Calu3 (cell line): ENCODE measurements around the gene GTF2F2. TPM values are rescaled to one million over a fixed set of nuclear protein-coding genes. Genes with fewer than 3 reads are reported as not detected.
A peak's percentile ranks its signal among the peaks of the same experiment; 100 is the strongest.

Source experiments
- BruUV-seq: library from RNA; stranded (reverse); fragments of 400-500 nt; replicated peaks from 2 replicates; lab custom pipeline; 2021; lab: Mats Ljungman, UMichigan
- CTCF ChIA-PET: fragments of 300-600 bp; sonication (Branson Sonifier 250); formaldehyde crosslinking; loops from one replicate; lab custom pipeline; 2022; ENCODE audit warnings: antibody characterized with exemption; lab: Charles Lee
- DNase-seq: peaks from one replicate; pipeline ENCODE4 v3.0.0; 2022
- H3K27ac Mint-ChIP-seq: one replicate; pipeline ENCODE4 v1.8.0; 2022; ENCODE audit warnings: mixed read lengths; ENCODE audit not compliant: unreplicated experiment
- H3K27me3 Mint-ChIP-seq: one replicate; pipeline ENCODE4 v1.8.0; 2022; ENCODE audit warnings: mixed read lengths; ENCODE audit not compliant: unreplicated experiment
- H3K36me3 Mint-ChIP-seq: one replicate; pipeline ENCODE4 v1.8.0; 2022; ENCODE audit warnings: mild to moderate bottlenecking, moderate library complexity, mixed read lengths; ENCODE audit not compliant: insufficient read depth, unreplicated experiment
- H3K4me1 Mint-ChIP-seq: one replicate; pipeline ENCODE4 v1.8.0; 2022; ENCODE audit warnings: mild to moderate bottlenecking, low read depth, mixed read lengths; ENCODE audit not compliant: unreplicated experiment
- H3K4me3 Mint-ChIP-seq: one replicate; pipeline ENCODE4 v1.8.0; 2022; ENCODE audit warnings: mild to moderate bottlenecking, low read depth, moderate library complexity, mixed read lengths; ENCODE audit not compliant: unreplicated experiment
- H3K9me3 Mint-ChIP-seq: one replicate; pipeline ENCODE4 v1.8.0; 2022; ENCODE audit warnings: low read depth, mixed read lengths; ENCODE audit not compliant: unreplicated experiment
- CTCF ChIP-seq: fragments of 200-600 bp; IDR thresholded peaks from one replicate; pipeline ENCODE4 v1.8.0; 2022; ENCODE audit warnings: antibody characterized with exemption; ENCODE audit not compliant: unreplicated experiment
- intact Hi-C: fragments of 100-400 bp; cut with micrococcal nuclease; formaldehyde crosslinking; loops from one replicate; pipeline ENCODE4 v1.10.0; 2022; ENCODE audit not compliant: unreplicated experiment
- total RNA-seq: library from RNA; stranded (reverse); gene quantifications from 2 replicates; pipeline ENCODE4 v1.2.3, GENCODE V29; 2022

Gene GTF2F2
- total RNA-seq, 1 experiment from 2014 or later: 23.9 TPM

- CTCF ChIA-PET: interaction anchor here (0.7 kb wide), 1 partner anchor 21 kb away, joined by 6 read pairs; no protein-coding TSS in a partner anchor
- TF ChIP-seq CTCF: no peak
- Mint-ChIP-seq H3K4me3 (no peak overlapping the region), H3K36me3 (peaks cover 22% of the 10 kb centered on the region), H3K27me3 (no peaks in the 10 kb centered on the region), H3K27ac (no peak overlapping the region), H3K9me3 (no peaks in the 10 kb centered on the region), H3K4me1 (peaks cover 6% of the 10 kb centered on the region)
- no peak for DNase-seq
- intact Hi-C loops: no loop called here
- BruUV-seq: no TSS peak
Observed at GRCh38 chr13:45320876-45321629, 200.7 kb downstream of the GTF2F2 start.

GRCh38 chr13:45325806-45326205, 205.5 kb downstream of the GTF2F2 start:
- TF ChIP-seq CTCF: no peak
- Mint-ChIP-seq H3K4me3 (no peak overlapping the region), H3K27ac (no peak overlapping the region), H3K4me1 (peaks cover 10% of the 10 kb centered on the region), H3K36me3 (peaks cover 51% of the 10 kb centered on the region), H3K27me3 (no peaks in the 10 kb centered on the region), H3K9me3 (no peaks in the 10 kb centered on the region)
- CTCF ChIA-PET: interaction anchor here (0.6 kb wide), 1 partner anchor 276 kb away, joined by 3 read pairs; no protein-coding TSS in a partner anchor
- TSS peak; percentile 7 for BruUV-seq
- intact Hi-C loops: no loop called here
- DNase-seq: no peak

GRCh38 chr13:45327253-45327955, 207.1 kb downstream of the GTF2F2 start:
- TF ChIP-seq CTCF: no peak
- BruUV-seq: no TSS peak
- Mint-ChIP-seq H3K4me1 (peaks cover 24% of the 10 kb centered on the region), H3K4me3 (no peak overlapping the region), H3K27ac (peak overlapping the region; percentile 72), H3K27me3 (no peaks in the 10 kb centered on the region), H3K9me3 (no peaks in the 10 kb centered on the region), H3K36me3 (peaks cover 59% of the 10 kb centered on the region)
- DNase-seq: no peak
- CTCF ChIA-PET: no interaction called here
- intact Hi-C loops: no loop called here

- no peaks in the 10 kb centered on the region for H3K27me3 Mint-ChIP-seq
- no TSS peak for BruUV-seq
- intact Hi-C loops: no loop called here
- CTCF ChIA-PET: no interaction called here
- no peak for DNase-seq
- H3K4me3 Mint-ChIP-seq: no peak overlapping the region
- H3K27ac Mint-ChIP-seq: no peak overlapping the region
- H3K9me3 Mint-ChIP-seq: no peaks in the 10 kb centered on the region
- TF ChIP-seq CTCF: no peak
- H3K36me3 Mint-ChIP-seq: peaks cover 62% of the 10 kb centered on the region
- peaks cover 36% of the 10 kb centered on the region for H3K4me1 Mint-ChIP-seq
Observed at GRCh38 chr13:45328661-45329111, 208.4 kb downstream of the GTF2F2 start.
